Stimulated activated CD8-positive, alpha-beta memory T cell treated with anti-CD3 and anti-CD28 coated beads, Interleukin-7, amount 100 ng/mL, for 24 hours (primary cell): ENCODE data around the gene PFN2.
"Not testable (repeated sequence)": the region's sequence is repeated elsewhere in the genome, so short reads cannot be mapped to it uniquely, and the experiment has no call there.

Experiments used
- DNase-seq: peaks from one replicate; pipeline ENCODE4 v3.0.0-alpha.2; 2020; ENCODE audit warnings: low read depth

The PFN2 gene

GRCh38 chr3:149970716-149971402 is at the start of gene PFN2:
Gene PFN2 (minus strand): TSS chr3:149970895. CDS start chr3:149970856, 39 bp downstream.
- peak; percentile 8 for DNase-seq

- DNase-seq, result no peak
Measured at GRCh38 chr3:150015901-150016300, 45.2 kb upstream of the PFN2 start.

- no peak for DNase-seq
Measured at GRCh38 chr3:150014782-150015181, 44.1 kb upstream of the PFN2 start.

- no peak for DNase-seq
Measured at GRCh38 chr3:150013801-150014200, 43.1 kb upstream of the PFN2 start.

- DNase-seq, result no peak
Measured at GRCh38 chr3:150006794-150007193, 36.1 kb upstream of the PFN2 start.

GRCh38 chr3:150005243-150006112 is 34.8 kb upstream of the PFN2 start:
- no peak for DNase-seq

GRCh38 chr3:150000641-150001040 is 29.9 kb upstream of the PFN2 start:
- no peak for DNase-seq

- DNase-seq, result no peak
Measured at GRCh38 chr3:149999421-149999820, 28.7 kb upstream of the PFN2 start.

- no peak for DNase-seq
Measured at GRCh38 chr3:149998946-149999345, 28.3 kb upstream of the PFN2 start.

GRCh38 chr3:149992416-149993058 is 21.8 kb upstream of the PFN2 start:
- no peak for DNase-seq

- DNase-seq, result no peak
Measured at GRCh38 chr3:149990423-149990948, 19.8 kb upstream of the PFN2 start.

- no peak for DNase-seq
Measured at GRCh38 chr3:149989307-149989706, 18.6 kb upstream of the PFN2 start.

GRCh38 chr3:149983628-149984027 is 12.9 kb upstream of the PFN2 start:
- DNase-seq, result no peak

GRCh38 chr3:149983053-149983452 is 12.4 kb upstream of the PFN2 start:
- not testable (repeated sequence) for DNase-seq

GRCh38 chr3:149981979-149982378 is 11.3 kb upstream of the PFN2 start:
- DNase-seq, result not testable (repeated sequence)

GRCh38 chr3:149977386-149977785 is 6.7 kb upstream of the PFN2 start:
- no peak for DNase-seq

GRCh38 chr3:149975919-149976318 is 5.2 kb upstream of the PFN2 start:
- DNase-seq, result no peak

- peak; percentile 2 for DNase-seq
Measured at GRCh38 chr3:149971403-149972075, 844 bp upstream of the PFN2 start.

GRCh38 chr3:149969940-149970715 is 567 bp downstream of the PFN2 start:
- peak; percentile 33 for DNase-seq

- no peak for DNase-seq
Measured at GRCh38 chr3:149969110-149969939, 1.4 kb downstream of the PFN2 start.
